A549 (cell line): ENCODE results near the gene RPL19. TPM values are rescaled to one million over a fixed set of nuclear protein-coding genes. Genes with fewer than 3 reads are reported as not detected.

Experiments used
- ATAC-seq, 2 experiments: fragments of 200-7000 bp in 1 of 2; fragments of >200 bp in 1 of 2; cut with Nextera tagmentation in 1 of 2; cut with Tn5 transposase in 1 of 2; 3 replicates each; pipeline versions ENCODE4 v1.8.0 to v1.9.1; 2018 to 2020; ENCODE audit warnings: mild to moderate bottlenecking in 1 of 2, moderate library complexity in 1 of 2
- CTCF ChIA-PET: fragments of 300-600 bp; sonication (Branson Sonifier 250); formaldehyde crosslinking; extraction: SDS; loops from one replicate; lab custom pipeline; 2021; ENCODE audit warnings: antibody characterized with exemption, inconsistent platforms; lab: Yijun Ruan, JAX
- POLR2A ChIA-PET: fragments of 350-600 bp; formaldehyde crosslinking; extraction: SDS; loops from one replicate; lab custom pipeline; 2021; ENCODE audit warnings: antibody characterized with exemption, inconsistent platforms; lab: Yijun Ruan, JAX
- DNase-seq, 2 experiments: peaks; one replicate each; pipeline versions ENCODE4 v3.0.0 to v3.0.0-alpha.2; 2011 to 2016; ENCODE audit warnings: low read depth in 1 of 2, low spot score in 1 of 2
- FAIRE-seq: peaks from 2 replicates; lab custom pipeline; 2011; peaks lifted over from hg19 to GRCh38; lab: Jason Lieb, UNC
- H3K27ac ChIP-seq, 2 experiments: fragments of >200 bp; sonication (Bioruptor Twin); formaldehyde crosslinking; 3 replicates each; pipeline ENCODE4 v1.5.1; 2016 to 2017
- H3K4me1 ChIP-seq: fragments of >200 bp; sonication (Bioruptor Twin); formaldehyde crosslinking; 3 replicates; pipeline ENCODE4 v1.6.1; 2016
- H3K4me2 ChIP-seq: fragments of >200 bp; sonication (Bioruptor Twin); formaldehyde crosslinking; 3 replicates; pipeline ENCODE4 v1.6.1; 2016
- H3K4me3 ChIP-seq: fragments of >200 bp; sonication (Bioruptor Twin); formaldehyde crosslinking; 3 replicates; pipeline ENCODE4 v1.5.1; 2016
- H3K9me3 ChIP-seq: fragments of >200 bp; sonication (Bioruptor Twin); formaldehyde crosslinking; 3 replicates; pipeline ENCODE4 v1.6.1; 2016
- CBX8 ChIP-seq: fragments of 200-600 bp; sonication (generic); IDR thresholded peaks from 2 replicates; pipeline ENCODE4 v1.6.1; 2016
- CEBPB ChIP-seq, 2 experiments: fragments of >200 bp in 1 of 2; sonication (Bioruptor Twin) in 1 of 2; formaldehyde crosslinking in 1 of 2; IDR thresholded peaks; 2 replicates each; pipeline ENCODE4 v1.6.1; 2012 to 2016
- CHD2 ChIP-seq: fragments of 150-350 bp; IDR thresholded peaks from 2 replicates; pipeline ENCODE4 v1.6.1; 2014; ENCODE audit warnings: low read length; ENCODE audit not compliant: partially characterized antibody
- CHD4 ChIP-seq: fragments of 200-600 bp; sonication (generic); IDR thresholded peaks from 2 replicates; pipeline ENCODE4 v1.6.1; 2016; ENCODE audit warnings: antibody characterized with exemption, mild to moderate bottlenecking, borderline replicate concordance
- E2F6 ChIP-seq: IDR thresholded peaks from 2 replicates; pipeline ENCODE4 v1.6.1; 2012; ENCODE audit warnings: low read depth, borderline replicate concordance
- EHF ChIP-seq: fragments of 250-450 bp; sonication (Bioruptor Pico); IDR thresholded peaks from 2 replicates; pipeline ENCODE4 v1.5.0; 2020; ENCODE audit warnings: mild to moderate bottlenecking
- FOSB ChIP-seq: fragments of 250-450 bp; sonication (Bioruptor Pico); IDR thresholded peaks from 2 replicates; pipeline ENCODE4 v1.5.0; 2020; ENCODE audit warnings: mild to moderate bottlenecking, moderate library complexity
- FOSL2 ChIP-seq, 2 experiments: fragments of 450-650 bp in 1 of 2; fragments of >200 bp in 1 of 2; sonication (Bioruptor Twin) in 1 of 2; formaldehyde crosslinking; IDR thresholded peaks; 2 replicates each; pipeline versions ENCODE4 v1.5.0 to v1.6.1; 2016 to 2020; ENCODE audit warnings: mild to moderate bottlenecking in 1 of 2, moderate library complexity in 1 of 2
- FOXS1 ChIP-seq: fragments of 250-450 bp; sonication (Bioruptor Pico); IDR thresholded peaks from 2 replicates; pipeline ENCODE4 v1.5.0; 2020; ENCODE audit warnings: mild to moderate bottlenecking, moderate library complexity
- HES2 ChIP-seq: fragments of >200 bp; sonication (Bioruptor Twin); formaldehyde crosslinking; IDR thresholded peaks from 2 replicates; pipeline ENCODE4 v1.6.1; 2016
- HEYL ChIP-seq: fragments of 250-450 bp; sonication (Bioruptor Pico); IDR thresholded peaks from 2 replicates; pipeline ENCODE4 v1.8.0; 2021; ENCODE audit warnings: mild to moderate bottlenecking, moderate library complexity
- HMGXB4 ChIP-seq: fragments of 250-450 bp; sonication (Bioruptor Pico); IDR thresholded peaks from 2 replicates; pipeline ENCODE4 v1.5.0; 2021; ENCODE audit warnings: mild to moderate bottlenecking, moderate library complexity, borderline replicate concordance
- JUN ChIP-seq, 2 experiments: fragments of >200 bp; sonication (Bioruptor Twin); formaldehyde crosslinking; IDR thresholded peaks; 2 replicates in 1 of 2; 3 replicates in 1 of 2; pipeline ENCODE4 v1.6.1; 2016 to 2017
- JUNB ChIP-seq: fragments of >200 bp; sonication (Bioruptor Twin); formaldehyde crosslinking; IDR thresholded peaks from 2 replicates; pipeline ENCODE4 v1.6.1; 2016
- KDM5A ChIP-seq: fragments of 200-600 bp; sonication (generic); IDR thresholded peaks from 2 replicates; pipeline ENCODE4 v1.6.1; 2016; ENCODE audit warnings: antibody characterized with exemption, mild to moderate bottlenecking
- MAFK ChIP-seq: fragments of 450-650 bp; IDR thresholded peaks from 2 replicates; pipeline ENCODE4 v1.6.1; 2014; ENCODE audit not compliant: partially characterized antibody
- MAZ ChIP-seq: fragments of 150-350 bp; IDR thresholded peaks from 2 replicates; pipeline ENCODE4 v1.6.1; 2014; ENCODE audit warnings: antibody characterized with exemption, low read depth, low read length, borderline replicate concordance
- MYC ChIP-seq: IDR thresholded peaks from 2 replicates; pipeline ENCODE4 v1.6.1; 2012; ENCODE audit warnings: mild to moderate bottlenecking, inconsistent platforms, low read length, improper control_type of control experiment, borderline replicate concordance
- NR3C1 ChIP-seq: fragments of >200 bp; sonication (Bioruptor Twin); formaldehyde crosslinking; IDR thresholded peaks from 3 replicates; pipeline ENCODE4 v1.6.1; 2017
- PBX3 ChIP-seq: IDR thresholded peaks from 2 replicates; pipeline ENCODE4 v1.6.1; 2012
- POLR2A ChIP-seq: IDR thresholded peaks from 2 replicates; pipeline ENCODE4 v1.6.1; 2012; ENCODE audit warnings: mild to moderate bottlenecking, low read length
- RARB ChIP-seq: fragments of 250-450 bp; sonication (Bioruptor Pico); IDR thresholded peaks from 2 replicates; pipeline ENCODE4 v1.8.0; 2021; ENCODE audit warnings: mild to moderate bottlenecking, moderate library complexity
- RCOR1 ChIP-seq: fragments of 150-350 bp; IDR thresholded peaks from 2 replicates; pipeline ENCODE4 v1.6.1; 2014; ENCODE audit warnings: antibody characterized with exemption, low read length, low read depth
- RNF2 ChIP-seq: fragments of 200-600 bp; sonication (generic); IDR thresholded peaks from 2 replicates; pipeline ENCODE4 v1.6.1; 2016; ENCODE audit warnings: low read depth, mild to moderate bottlenecking, antibody characterized with exemption, moderate library complexity, borderline replicate concordance
- SMC3 ChIP-seq: fragments of >200 bp; sonication (Bioruptor Twin); formaldehyde crosslinking; IDR thresholded peaks from 3 replicates; pipeline ENCODE4 v1.6.1; 2018; ENCODE audit warnings: inconsistent platforms
- TP53 ChIP-seq: fragments of 250-450 bp; sonication (Bioruptor Pico); IDR thresholded peaks from 2 replicates; pipeline ENCODE4 v1.5.0; 2021; ENCODE audit warnings: mild to moderate bottlenecking, moderate library complexity
- USF2 ChIP-seq: fragments of 450-650 bp; IDR thresholded peaks from 2 replicates; pipeline ENCODE4 v1.6.1; 2014; ENCODE audit warnings: antibody characterized with exemption
- ZC3H11A ChIP-seq: fragments of 450-650 bp; IDR thresholded peaks from 2 replicates; pipeline ENCODE4 v1.6.1; 2014; ENCODE audit warnings: antibody characterized with exemption, mild to moderate bottlenecking
- ZFP36 ChIP-seq: fragments of 450-650 bp; IDR thresholded peaks from 2 replicates; pipeline ENCODE4 v1.6.1; 2014; ENCODE audit warnings: borderline replicate concordance; ENCODE audit not compliant: partially characterized antibody
- ZNF302 ChIP-seq: fragments of 250-450 bp; sonication (Bioruptor Pico); IDR thresholded peaks from 2 replicates; pipeline ENCODE4 v1.9.0; 2021; ENCODE audit warnings: inconsistent platforms, mild to moderate bottlenecking, moderate library complexity
- WGBS: methylation state at CpG from one replicate; pipeline ENCODE4 v1.1.6; 2017; ENCODE audit errors: missing lambda C conversion rate; 5-methylcytosine and 5-hydroxymethylcytosine counted together
- polyA plus RNA-seq, 4 experiments: library from polyadenylated mRNA; depleted of rRNA in 3 of 4; stranded (reverse); fragments of >200 nt; fragmentation: RNase III in 1 of 4; extraction: RNeasy Plus Mini Kit Qiagen cat#74134 plus additional on column Dnase treatment in 1 of 4; gene quantifications; 2 replicates in 3 of 4; 3 replicates in 1 of 4; pipeline ENCODE4 v1.2.3, GENCODE V29; 2011 to 2017

RPL19 gene
- polyA plus RNA-seq, 2 of the 4 experiments (the other 2 are of a cell fraction) = 2,211 to 2,862 TPM

GRCh38 chr17:39238311-39238972, 38.4 kb downstream of the RPL19 start:
- ATAC-seq (peak; percentile 56 to 70), DNase-seq (peak; percentile 81 to 95), FAIRE-seq (no peak)
- H3K27ac ChIP-seq = peak overlapping the region; percentile 61 to 82
- no peaks in the 10 kb centered on the region for H3K9me3 ChIP-seq
- ChIA-PET CTCF (interaction anchor here (0.5 to 21.6 kb wide), 9 partner anchors 8 to 255 kb away, joined by 3 to 1140 read pairs (median 6); partner anchors contain the start of genes ARL5C, CACNB1, PLXDC1 and RPL19), POLR2A (interaction anchor here (1.0 to 1.9 kb wide), 4 partner anchors 11 to 39 kb away, joined by 3 to 16 read pairs (median 6); partner anchors contain the start of gene RPL19)
- H3K4me2 ChIP-seq = peak overlapping the region; percentile 65
- peaks cover 40% of the 10 kb centered on the region for H3K4me1 ChIP-seq
- TF ChIP-seq TP53 (CRISPR knock-in tag) (no peak), NR3C1 (no peak), CEBPB (IDR thresholded peaks at IDR 0.05) (no peak), MAZ (no peak), ZFP36 (no peak), CHD4 (no peak), HMGXB4 (CRISPR knock-in tag) (no peak), JUN (IDR thresholded peaks at IDR 0.05) (0 out of 5 replicates have a peak, but pooled peaks of 1 of the 2 experiments have one; percentile 26), USF2 (no peak), CHD2 (no peak), RARB (CRISPR knock-in tag) (no peak), FOSB (CRISPR knock-in tag) (no peak), KDM5A (no peak), E2F6 (no peak), JUNB (0 out of 2 replicates have a peak, but pooled peaks have one; percentile 18), CBX8 (no peak), FOSL2 (IDR thresholded peaks at IDR 0.05) (no peak), FOSL2 (CRISPR knock-in tag; IDR thresholded peaks at IDR 0.05) (peak; percentile 64), FOXS1 (0 out of 2 replicates have a peak, but pooled peaks have one; percentile 30), SMC3 (no peak), RNF2 (no peak), POLR2A (0 out of 2 replicates have a peak, but pooled peaks have one; percentile 6), PBX3 (no peak), MAFK (no peak), ZNF302 (no peak), HES2 (no peak), MYC (no peak), EHF (no peak), HEYL (CRISPR knock-in tag) (no peak), RCOR1 (no peak), ZC3H11A (no peak)
- 21% methylated on average over 15 of the region's 15 CpGs for WGBS
- H3K4me3 ChIP-seq = no peak overlapping the region
